Mucosa of stomach (tissue), 1 donor: ENCODE measurements around the gene RBM20.
A peak's percentile ranks its signal among the peaks of the same experiment; 100 is the strongest.

ENCODE experiments used
- H3K27me3 ChIP-seq: one replicate; pipeline ENCODE4 v1.7.0; 2013; ENCODE audit warnings: mild to moderate bottlenecking, low read length; ENCODE audit not compliant: control insufficient read depth, insufficient read depth
- H3K36me3 ChIP-seq: one replicate; pipeline ENCODE4 v1.7.0; 2013; ENCODE audit warnings: low read length; ENCODE audit not compliant: control insufficient read depth, insufficient read depth
- H3K4me1 ChIP-seq: one replicate; pipeline ENCODE4 v1.7.0; 2013; ENCODE audit warnings: mild to moderate bottlenecking, low read length; ENCODE audit not compliant: control insufficient read depth, insufficient read depth
- H3K4me3 ChIP-seq: one replicate; pipeline ENCODE4 v1.7.0; 2013; ENCODE audit warnings: low read length
- H3K9ac ChIP-seq: one replicate; pipeline ENCODE4 v1.7.0; 2013; ENCODE audit warnings: mild to moderate bottlenecking, low read length, moderate library complexity
- H3K9me3 ChIP-seq: one replicate; pipeline ENCODE4 v1.7.0; 2013; ENCODE audit warnings: mild to moderate bottlenecking, low read length, moderate library complexity; ENCODE audit not compliant: control insufficient read depth
- donor health status: Pancreatic carcinoma.

RBM20 gene

DNA sequence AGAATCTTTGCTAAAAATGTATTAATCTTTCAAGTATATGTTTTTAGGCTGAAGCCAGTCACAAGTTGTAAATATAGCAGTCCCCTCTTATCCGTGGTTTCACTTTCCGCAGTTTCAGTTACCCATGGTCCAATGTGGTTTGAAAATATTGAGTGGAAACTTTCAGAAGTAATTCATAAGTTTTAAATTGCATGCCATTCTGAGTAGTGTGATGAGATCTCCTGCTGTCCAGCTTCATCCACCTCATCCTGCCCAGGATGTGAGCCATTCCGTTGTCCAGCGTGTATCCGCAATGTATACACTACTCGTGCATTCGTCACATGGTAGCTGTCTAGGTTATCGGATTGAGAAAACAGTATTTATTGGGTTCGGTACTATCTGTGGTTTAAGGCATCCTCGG lies 239.8 kb downstream of the RBM20 start:
- Histone ChIP-seq H3K4me3 (no peak overlapping the region), H3K27me3 (no peaks in the 10 kb centered on the region), H3K9ac (peak overlapping the region; percentile 7), H3K4me1 (peaks cover 12% of the 10 kb centered on the region), H3K9me3 (no peaks in the 10 kb centered on the region), H3K36me3 (no peaks in the 10 kb centered on the region)

- no peaks in the 10 kb centered on the region for H3K36me3 ChIP-seq
- H3K4me3 ChIP-seq = no peak overlapping the region
- no peak overlapping the region for H3K9ac ChIP-seq
- peaks cover 12% of the 10 kb centered on the region for H3K4me1 ChIP-seq
- H3K9me3 ChIP-seq = no peaks in the 10 kb centered on the region
- no peaks in the 10 kb centered on the region for H3K27me3 ChIP-seq
Measured at GRCh38 chr10:110885932-110886674, 242.0 kb downstream of the RBM20 start.

DNA sequence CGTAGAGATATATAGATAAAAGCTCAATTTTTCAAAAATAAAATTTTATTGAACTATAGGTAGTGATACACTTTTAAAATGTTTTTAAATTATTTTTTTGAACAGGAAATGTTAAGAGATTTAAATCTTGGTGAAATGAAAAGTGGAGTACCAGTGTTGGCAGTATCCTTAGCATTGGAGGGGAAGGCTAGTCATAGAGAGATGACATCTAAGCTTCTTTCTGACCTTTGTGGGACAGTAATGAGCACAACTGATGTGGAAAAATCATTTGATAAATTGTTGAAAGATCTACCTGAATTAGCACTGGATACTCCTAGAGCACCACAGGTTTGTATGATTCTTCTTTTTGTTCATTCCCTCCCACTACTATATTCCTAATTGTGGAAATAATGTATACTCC lies 243.4 kb downstream of the RBM20 start:
- Histone ChIP-seq H3K4me1 (peaks cover 12% of the 10 kb centered on the region), H3K36me3 (no peaks in the 10 kb centered on the region), H3K27me3 (no peaks in the 10 kb centered on the region), H3K9ac (no peak overlapping the region), H3K4me3 (no peak overlapping the region), H3K9me3 (no peaks in the 10 kb centered on the region)
